ENCODE data around the gene DCAF12. TPM values are rescaled to one million over a fixed set of nuclear protein-coding genes. Genes with fewer than 3 reads are reported as not detected.
A peak's percentile ranks its signal among the peaks of the same experiment; 100 is the strongest.
"Not testable (repeated sequence)": the region's sequence is repeated elsewhere in the genome, so short reads cannot be mapped to it uniquely, and the experiment has no call there.

Gene DCAF12
- total RNA-seq, 2 experiments from 2014 or later: 35.8 to 41.6 TPM

- no peaks in the 10 kb centered on the region for H3K9me3 Mint-ChIP-seq
- H3K4me3 Mint-ChIP-seq: no peak overlapping the region
- POLR2A ChIA-PET: no interaction called here
- H3K36me3 Mint-ChIP-seq: no peaks in the 10 kb centered on the region
- no peak overlapping the region for H3K27ac Mint-ChIP-seq
- no peak for DNase-seq
- no peaks in the 10 kb centered on the region for H3K27me3 Mint-ChIP-seq
- no peak for ATAC-seq (ENCODE audit: low read depth)
- peaks cover 4% of the 10 kb centered on the region for H3K4me1 Mint-ChIP-seq
These were observed 14.4 kb upstream of the DCAF12 start for GRCh38 chr9:34140853-34141252.

GRCh38 chr9:34139477-34140146, 13.1 kb upstream of the DCAF12 start:
- H3K27ac Mint-ChIP-seq: no peak overlapping the region

GRCh38 chr9:34138644-34139043, 12.1 kb upstream of the DCAF12 start:
- not testable (repeated sequence) for DNase-seq, H3K4me1 Mint-ChIP-seq, H3K27ac Mint-ChIP-seq, H3K9me3 Mint-ChIP-seq, H3K36me3 Mint-ChIP-seq, H3K4me3 Mint-ChIP-seq, H3K27me3 Mint-ChIP-seq
- peak; percentile 45 for ATAC-seq (ENCODE audit: low read depth)
- POLR2A ChIA-PET: interaction anchor here (0.7 kb wide), 1 partner anchor 499 kb away, joined by 6 read pairs; the partner anchor contains the start of gene SIGMAR1

More at GRCh38 chr9:34139477-34140146, 13.1 kb upstream of the DCAF12 start:
- POLR2A ChIA-PET: interaction anchor here (1.3 kb wide), 1 partner anchor 14 kb away, joined by 6 read pairs; the partner anchor contains the start of gene DCAF12
- Mint-ChIP-seq H3K27me3 (no peaks in the 10 kb centered on the region), H3K9me3 (no peaks in the 10 kb centered on the region), H3K4me1 (peaks cover 4% of the 10 kb centered on the region), H3K4me3 (no peak overlapping the region), H3K36me3 (no peaks in the 10 kb centered on the region)
- DNase-seq (no peak), ATAC-seq (ENCODE audit: low read depth) (no peak)

GRCh38 chr9:34134521-34134920, 8.0 kb upstream of the DCAF12 start:
- H3K4me1 Mint-ChIP-seq: peaks cover 4% of the 10 kb centered on the region
- POLR2A ChIA-PET: no interaction called here
- no peak for DNase-seq
- H3K9me3 Mint-ChIP-seq: no peaks in the 10 kb centered on the region
- H3K4me3 Mint-ChIP-seq: no peak overlapping the region
- no peaks in the 10 kb centered on the region for H3K36me3 Mint-ChIP-seq
- no peak overlapping the region for H3K27ac Mint-ChIP-seq
- no peak for ATAC-seq (ENCODE audit: low read depth)
- no peaks in the 10 kb centered on the region for H3K27me3 Mint-ChIP-seq

- ATAC-seq (ENCODE audit: low read depth) (no peak), DNase-seq (no peak)
- H3K4me1 Mint-ChIP-seq: no peaks in the 10 kb centered on the region
- no peak overlapping the region for H3K4me3 Mint-ChIP-seq
- no peak overlapping the region for H3K27ac Mint-ChIP-seq
- H3K27me3 Mint-ChIP-seq: no peaks in the 10 kb centered on the region
- POLR2A ChIA-PET: no interaction called here
- no peaks in the 10 kb centered on the region for H3K9me3 Mint-ChIP-seq
- H3K36me3 Mint-ChIP-seq: no peaks in the 10 kb centered on the region
These were observed 7.0 kb upstream of the DCAF12 start for GRCh38 chr9:34133436-34133949.

GRCh38 chr9:34131571-34131970, 5.1 kb upstream of the DCAF12 start:
- Mint-ChIP-seq H3K4me3 (no peak overlapping the region), H3K9me3 (no peaks in the 10 kb centered on the region), H3K4me1 (peaks cover 2% of the 10 kb centered on the region), H3K36me3 (peaks cover 1% of the 10 kb centered on the region), H3K27ac (no peak overlapping the region), H3K27me3 (no peaks in the 10 kb centered on the region)
- ATAC-seq (ENCODE audit: low read depth) (no peak), DNase-seq (no peak)
- POLR2A ChIA-PET: no interaction called here

- Mint-ChIP-seq H3K27me3 (no peaks in the 10 kb centered on the region), H3K9me3 (no peaks in the 10 kb centered on the region), H3K4me3 (peak overlapping the region; percentile 99), H3K36me3 (peaks cover 23% of the 10 kb centered on the region), H3K27ac (peak overlapping the region; percentile 95), H3K4me1 (peaks cover 27% of the 10 kb centered on the region)
- POLR2A ChIA-PET: interaction anchor here (1.0 to 2.5 kb wide), 3 partner anchors 15 to 52 kb away, joined by 3 to 16 read pairs (median 8); partner anchors contain the start of gene UBAP1
- ATAC-seq (ENCODE audit: low read depth): no peak
- DNase-seq: no peak
These were observed 794 bp upstream of the DCAF12 start for GRCh38 chr9:34127035-34127948.

GRCh38 chr9:34125681-34126206, 754 bp downstream of the DCAF12 start:
- no peaks in the 10 kb centered on the region for H3K9me3 Mint-ChIP-seq
- H3K36me3 Mint-ChIP-seq: peaks cover 36% of the 10 kb centered on the region
- no peaks in the 10 kb centered on the region for H3K27me3 Mint-ChIP-seq
- peak overlapping the region; percentile 99 for H3K4me3 Mint-ChIP-seq
- POLR2A ChIA-PET: interaction anchor here (0.6 to 2.5 kb wide), 5 partner anchors 14 to 251 kb away, joined by 3 to 16 read pairs (median 6); partner anchors contain the start of genes MYORG and UBAP2
- DNase-seq (no peak), ATAC-seq (ENCODE audit: low read depth) (no peak)
- H3K27ac Mint-ChIP-seq: peak overlapping the region; percentile 95
- peaks cover 37% of the 10 kb centered on the region for H3K4me1 Mint-ChIP-seq

- no peak for DNase-seq
- POLR2A ChIA-PET: interaction anchor here (0.9 to 2.5 kb wide), 3 partner anchors 33 to 54 kb away, joined by 3 to 16 read pairs (median 6); partner anchors contain the start of gene UBAP1
- H3K36me3 Mint-ChIP-seq: peaks cover 36% of the 10 kb centered on the region
- ATAC-seq (ENCODE audit: low read depth): no peak
- H3K9me3 Mint-ChIP-seq: no peaks in the 10 kb centered on the region
- H3K27me3 Mint-ChIP-seq: no peaks in the 10 kb centered on the region
- H3K27ac Mint-ChIP-seq: peak overlapping the region; percentile 95
- peak overlapping the region; percentile 99 for H3K4me3 Mint-ChIP-seq
- peaks cover 37% of the 10 kb centered on the region for H3K4me1 Mint-ChIP-seq
These were observed 1.6 kb downstream of the DCAF12 start for GRCh38 chr9:34124926-34125325.

GRCh38 chr9:34124099-34124498, 2.4 kb downstream of the DCAF12 start:
- POLR2A ChIA-PET: interaction anchor here (0.6 to 0.9 kb wide), 3 partner anchors 33 to 176 kb away, joined by 3 to 6 read pairs (median 3); partner anchors contain the start of gene UBAP1
- DNase-seq (no peak), ATAC-seq (ENCODE audit: low read depth) (no peak)
- Mint-ChIP-seq H3K36me3 (peaks cover 36% of the 10 kb centered on the region), H3K4me1 (peaks cover 37% of the 10 kb centered on the region), H3K27me3 (no peaks in the 10 kb centered on the region), H3K9me3 (no peaks in the 10 kb centered on the region), H3K27ac (peak overlapping the region; percentile 81), H3K4me3 (peak overlapping the region; percentile 99)

GRCh38 chr9:34123682-34124081, 2.8 kb downstream of the DCAF12 start:
- Mint-ChIP-seq H3K27me3 (no peaks in the 10 kb centered on the region), H3K27ac (peak overlapping the region; percentile 81), H3K4me3 (peak overlapping the region; percentile 99), H3K36me3 (peaks cover 36% of the 10 kb centered on the region), H3K9me3 (no peaks in the 10 kb centered on the region), H3K4me1 (peaks cover 37% of the 10 kb centered on the region)
- POLR2A ChIA-PET: interaction anchor here (0.6 kb wide), 1 partner anchor 176 kb away, joined by 3 read pairs; no protein-coding TSS in a partner anchor
- no peak for DNase-seq
- ATAC-seq (ENCODE audit: low read depth): peak; percentile 11

GRCh38 chr9:34121996-34122395, 4.5 kb downstream of the DCAF12 start:
- POLR2A ChIA-PET: no interaction called here
- Mint-ChIP-seq H3K27me3 (no peaks in the 10 kb centered on the region), H3K36me3 (peaks cover 37% of the 10 kb centered on the region), H3K4me3 (no peak overlapping the region), H3K9me3 (no peaks in the 10 kb centered on the region), H3K4me1 (peaks cover 34% of the 10 kb centered on the region), H3K27ac (no peak overlapping the region)
- no peak for ATAC-seq (ENCODE audit: low read depth)
- DNase-seq: no peak

GRCh38 chr9:34119713-34120112, 6.8 kb downstream of the DCAF12 start:
- ATAC-seq (ENCODE audit: low read depth): no peak
- Mint-ChIP-seq H3K36me3 (peaks cover 36% of the 10 kb centered on the region), H3K27ac (no peak overlapping the region), H3K9me3 (no peaks in the 10 kb centered on the region), H3K4me3 (no peak overlapping the region), H3K4me1 (peaks cover 28% of the 10 kb centered on the region), H3K27me3 (no peaks in the 10 kb centered on the region)
- POLR2A ChIA-PET: interaction anchor here (0.7 kb wide), 2 partner anchors 33 to 125 kb away, joined by 3 to 6 read pairs; no protein-coding TSS in a partner anchor
- no peak for DNase-seq

Measured in activated naive CD8-positive, alpha-beta T cell treated with anti-CD3 and anti-CD28 coated beads, Interleukin-2, amount 10 ng/mL, durations not matched to agents 7 days and 5 days (primary cell).